A673 (cell line): ENCODE results near the gene PARVB. TPM values are rescaled to one million over a fixed set of nuclear protein-coding genes. Genes with fewer than 3 reads are reported as not detected.

ENCODE experiments used
- BruUV-seq: library from RNA; stranded (reverse); fragments of 400-500 nt; replicated peaks from 2 replicates; lab custom pipeline; 2021; lab: Mats Ljungman, UMichigan
- CTCF ChIA-PET: fragments of 300-600 bp; sonication (Branson Sonifier 250); formaldehyde crosslinking; loops from one replicate; lab custom pipeline; 2022; ENCODE audit warnings: antibody characterized with exemption; lab: Charles Lee
- POLR2A ChIA-PET: fragments of 300-600 bp; sonication (Branson Sonifier 250); formaldehyde crosslinking; loops from one replicate; lab custom pipeline; 2022; ENCODE audit warnings: antibody characterized with exemption; ENCODE audit not compliant: low non-redundant PET; lab: Charles Lee
- DNase-seq: peaks from one replicate; pipeline ENCODE4 v3.0.0-alpha.2; 2015; ENCODE audit warnings: low spot score
- H3K27ac ChIP-seq: fragments of 200-600 bp; sonication (generic); 2 replicates; pipeline ENCODE4 v1.5.1; 2016; ENCODE audit warnings: mixed run types, low read depth, mild to moderate bottlenecking, mixed read lengths, antibody characterized with exemption, low read length; ENCODE audit not compliant: poor library complexity, severe bottlenecking
- H3K27me3 ChIP-seq: fragments of 200-600 bp; sonication (generic); replicated peaks from 2 replicates; pipeline ENCODE4 v1.6.1; 2017; ENCODE audit warnings: mixed run types, low read depth, mild to moderate bottlenecking, mixed read lengths, antibody characterized with exemption, low read length; ENCODE audit not compliant: insufficient read depth, poor library complexity
- H3K36me3 ChIP-seq: fragments of 200-600 bp; sonication (generic); 2 replicates; pipeline ENCODE4 v1.6.1; 2016; ENCODE audit warnings: mixed run types, mild to moderate bottlenecking, mixed read lengths, antibody characterized with exemption, low read length; ENCODE audit not compliant: insufficient read depth, poor library complexity, severe bottlenecking
- H3K4me1 ChIP-seq: fragments of 200-600 bp; sonication (generic); 2 replicates; pipeline ENCODE4 v1.6.1; 2017; ENCODE audit warnings: mixed run types, mild to moderate bottlenecking, mixed read lengths, antibody characterized with exemption, low read length; ENCODE audit not compliant: insufficient read depth, poor library complexity, severe bottlenecking
- H3K4me3 ChIP-seq: fragments of 200-600 bp; sonication (generic); 2 replicates; pipeline ENCODE4 v1.5.1; 2016; ENCODE audit warnings: low read depth, mixed run types, mild to moderate bottlenecking, mixed read lengths, low read length; ENCODE audit not compliant: poor library complexity, severe bottlenecking
- H3K9me3 ChIP-seq: fragments of 200-600 bp; sonication (generic); 2 replicates; pipeline ENCODE4 v1.6.1; 2016; ENCODE audit warnings: mixed run types, low read depth, mild to moderate bottlenecking, mixed read lengths, antibody characterized with exemption, low read length; ENCODE audit not compliant: poor library complexity, severe bottlenecking
- CTCF ChIP-seq: fragments of 300-800, 200-600 bp; sonication (generic); conservative IDR thresholded peaks from 2 replicates; pipeline ENCODE4 v1.5.1; 2017; ENCODE audit warnings: low read depth, mild to moderate bottlenecking, antibody characterized with exemption, low read length, moderate library complexity, mixed read lengths
- EZH2 ChIP-seq: fragments of 200-600 bp; sonication (generic); IDR thresholded peaks from 2 replicates; pipeline ENCODE4 v1.6.1; 2017; ENCODE audit warnings: borderline replicate concordance, low read depth, mild to moderate bottlenecking, mixed read lengths, antibody characterized with exemption, low read length; ENCODE audit not compliant: poor library complexity, severe bottlenecking
- intact Hi-C: fragments of 100-400 bp; cut with micrococcal nuclease; formaldehyde crosslinking; loops from one replicate; pipeline ENCODE4 v1.10.0; 2022; ENCODE audit not compliant: unreplicated experiment
- total RNA-seq: library from RNA; stranded (reverse); gene quantifications from 2 replicates; pipeline ENCODE4 v1.2.3, GENCODE V29; 2021

The PARVB gene
- total RNA-seq, 1 experiment from 2014 or later, result 18.3 TPM

GRCh38 chr22:44068422-44069191 lies 44.5 kb downstream of the PARVB start:
- BruUV-seq, result no TSS peak

GRCh38 chr22:44070029-44070428 lies 45.9 kb downstream of the PARVB start:
- BruUV-seq, result no TSS peak
- Histone ChIP-seq H3K4me1 (peaks cover 6% of the 10 kb centered on the region), H3K9me3 (no peaks in the 10 kb centered on the region), H3K4me3 (no peak overlapping the region), H3K27me3 (no peaks in the 10 kb centered on the region), H3K36me3 (no peaks in the 10 kb centered on the region), H3K27ac (no peak overlapping the region)
- POLR2A ChIA-PET, result no interaction called here
- no peak for DNase-seq
- TF ChIP-seq EZH2 (no peak), CTCF (no peak)
- CTCF ChIA-PET, result no interaction called here
- intact Hi-C loops, result no loop called here

More at GRCh38 chr22:44068422-44069191, 44.5 kb downstream of the PARVB start:
- Histone ChIP-seq H3K27ac (no peak overlapping the region), H3K36me3 (no peaks in the 10 kb centered on the region), H3K4me1 (peaks cover 6% of the 10 kb centered on the region), H3K27me3 (no peaks in the 10 kb centered on the region), H3K4me3 (no peak overlapping the region), H3K9me3 (no peaks in the 10 kb centered on the region)
- intact Hi-C loops, result no loop called here
- DNase-seq, result no peak
- CTCF ChIA-PET, result no interaction called here
- POLR2A ChIA-PET, result no interaction called here
- TF ChIP-seq EZH2 (no peak), CTCF (no peak)

- Histone ChIP-seq H3K4me3 (no peak overlapping the region), H3K4me1 (peaks cover 6% of the 10 kb centered on the region), H3K9me3 (no peaks in the 10 kb centered on the region), H3K27me3 (no peaks in the 10 kb centered on the region), H3K36me3 (no peaks in the 10 kb centered on the region), H3K27ac (no peak overlapping the region)
- DNase-seq, result no peak
- intact Hi-C loops, result no loop called here
- BruUV-seq, result no TSS peak
- POLR2A ChIA-PET, result interaction anchor here (0.6 kb wide), 1 partner anchor 14 kb away, joined by 3 read pairs; no protein-coding TSS in a partner anchor
- no peak for TF ChIP-seq CTCF
- TF ChIP-seq EZH2, result no peak
- CTCF ChIA-PET, result no interaction called here
Observed at GRCh38 chr22:44071781-44072326, 47.8 kb downstream of the PARVB start.
